ENCODE data around the gene TMEM161A. TPM values are rescaled to one million over a fixed set of nuclear protein-coding genes. Genes with fewer than 3 reads are reported as not detected.

TMEM161A gene
- total and polyA plus RNA-seq, 9 of the 15 experiments (the other 6 are each of a cell fraction or from before 2014, with no cell fraction given): 0.63 to 92.3 (median 38.9) TPM

DNA sequence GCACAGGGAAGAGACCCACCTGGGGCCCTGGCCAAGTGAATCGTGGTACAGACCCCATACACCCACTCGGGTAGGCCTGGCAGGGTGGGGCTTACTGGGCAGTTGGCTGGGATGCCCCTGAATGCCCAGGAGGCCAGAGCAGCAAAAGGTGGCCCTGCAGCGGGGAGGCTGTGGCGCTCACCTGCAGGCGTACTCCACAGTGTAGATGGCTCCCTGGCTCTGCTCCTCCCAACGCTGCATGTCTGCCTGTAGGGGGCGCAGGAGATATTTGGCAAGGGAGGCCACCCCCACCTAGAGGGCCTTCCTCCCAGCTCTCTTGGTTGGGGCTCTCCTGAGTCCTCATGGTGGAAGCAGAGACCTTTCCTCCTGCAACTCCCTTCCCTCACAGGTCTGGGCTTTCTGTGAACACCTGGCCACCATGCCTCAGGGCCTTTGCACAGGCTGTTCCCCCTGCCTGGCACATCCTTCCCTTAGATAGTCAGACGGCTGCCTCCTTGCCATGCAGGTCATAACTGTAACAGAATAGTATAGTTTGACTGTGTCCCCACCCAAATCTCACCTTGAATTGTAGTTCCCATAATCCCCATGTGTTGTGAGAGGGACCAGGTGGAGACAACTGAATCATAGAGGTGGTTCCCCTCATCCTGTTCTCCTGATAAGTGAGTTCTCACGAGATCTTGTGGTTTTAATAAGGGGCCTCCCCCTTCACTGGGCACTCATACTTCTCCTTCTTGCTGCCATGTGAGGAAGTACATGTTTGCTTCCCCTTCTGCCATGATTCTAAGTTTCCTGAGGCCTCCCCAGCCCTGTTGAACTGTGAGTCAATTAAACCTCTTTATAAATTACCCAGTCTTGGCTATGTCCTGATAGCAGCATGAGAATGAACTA lies 47.8 kb upstream of the TMEM161A start (continued):
- no peak for TF ChIP-seq ZKSCAN8 (CRISPR knock-in tag; IDR thresholded peaks at IDR 0.05)
- no peak for TF ChIP-seq TAL1 (IDR thresholded peaks at IDR 0.05)
- TF ChIP-seq KLF13 (tag; IDR thresholded peaks at IDR 0.05; ENCODE audit: borderline replicate concordance, low read depth): no peak
- peak; percentile 43 to 86; a peak in 2 of 4 replicates for TF ChIP-seq MAZ (CRISPR knock-in tag; conservative IDR thresholded peaks at IDR 0.05 in 1 of 2, IDR thresholded peaks at IDR 0.05 in 1 of 2)
- TF ChIP-seq TEAD2 (tag; IDR thresholded peaks at IDR 0.05): peak; percentile 93
- no peak for TF ChIP-seq KLF16 (IDR thresholded peaks at IDR 0.05)
- TF ChIP-seq PRMT5 (CRISPR knock-in tag; IDR thresholded peaks at IDR 0.05): no peak
- TF ChIP-seq RAD21 (CRISPR knock-in tag; conservative IDR thresholded peaks at IDR 0.05 in 1 of 2, IDR thresholded peaks at IDR 0.05 in 1 of 2): peak in 1 of 2 experiments; percentile 71; a peak in 2 of 4 replicates
- TF ChIP-seq, protein P1, sequence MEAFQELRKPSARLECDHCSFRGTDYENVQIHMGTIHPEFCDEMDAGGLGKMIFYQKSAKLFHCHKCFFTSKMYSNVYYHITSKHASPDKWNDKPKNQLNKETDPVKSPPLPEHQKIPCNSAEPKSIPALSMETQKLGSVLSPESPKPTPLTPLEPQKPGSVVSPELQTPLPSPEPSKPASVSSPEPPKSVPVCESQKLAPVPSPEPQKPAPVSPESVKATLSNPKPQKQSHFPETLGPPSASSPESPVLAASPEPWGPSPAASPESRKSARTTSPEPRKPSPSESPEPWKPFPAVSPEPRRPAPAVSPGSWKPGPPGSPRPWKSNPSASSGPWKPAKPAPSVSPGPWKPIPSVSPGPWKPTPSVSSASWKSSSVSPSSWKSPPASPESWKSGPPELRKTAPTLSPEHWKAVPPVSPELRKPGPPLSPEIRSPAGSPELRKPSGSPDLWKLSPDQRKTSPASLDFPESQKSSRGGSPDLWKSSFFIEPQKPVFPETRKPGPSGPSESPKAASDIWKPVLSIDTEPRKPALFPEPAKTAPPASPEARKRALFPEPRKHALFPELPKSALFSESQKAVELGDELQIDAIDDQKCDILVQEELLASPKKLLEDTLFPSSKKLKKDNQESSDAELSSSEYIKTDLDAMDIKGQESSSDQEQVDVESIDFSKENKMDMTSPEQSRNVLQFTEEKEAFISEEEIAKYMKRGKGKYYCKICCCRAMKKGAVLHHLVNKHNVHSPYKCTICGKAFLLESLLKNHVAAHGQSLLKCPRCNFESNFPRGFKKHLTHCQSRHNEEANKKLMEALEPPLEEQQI (IDR thresholded peaks at IDR 0.05): no peak
- TF ChIP-seq FOXP1 (CRISPR knock-in tag; IDR thresholded peaks at IDR 0.05): no peak
- TF ChIP-seq ATF1 (CRISPR knock-in tag; IDR thresholded peaks at IDR 0.05): no peak
- peak; percentile 28; the same call in 1 of the 2 replicates for TF ChIP-seq ATF1 (tag; IDR thresholded peaks at IDR 0.05)
- no peak for TF ChIP-seq NRF1 (conservative IDR thresholded peaks at IDR 0.05 in 1 of 2, IDR thresholded peaks at IDR 0.05 in 1 of 2)
- no peak for TF ChIP-seq JUND (IDR thresholded peaks at IDR 0.05; ENCODE audit: borderline replicate concordance, low read depth, low read length)
- no peak for TF ChIP-seq JUND (tag; IDR thresholded peaks at IDR 0.05; ENCODE audit: borderline replicate concordance, low read depth, low read length)
- TF ChIP-seq, protein P2, sequence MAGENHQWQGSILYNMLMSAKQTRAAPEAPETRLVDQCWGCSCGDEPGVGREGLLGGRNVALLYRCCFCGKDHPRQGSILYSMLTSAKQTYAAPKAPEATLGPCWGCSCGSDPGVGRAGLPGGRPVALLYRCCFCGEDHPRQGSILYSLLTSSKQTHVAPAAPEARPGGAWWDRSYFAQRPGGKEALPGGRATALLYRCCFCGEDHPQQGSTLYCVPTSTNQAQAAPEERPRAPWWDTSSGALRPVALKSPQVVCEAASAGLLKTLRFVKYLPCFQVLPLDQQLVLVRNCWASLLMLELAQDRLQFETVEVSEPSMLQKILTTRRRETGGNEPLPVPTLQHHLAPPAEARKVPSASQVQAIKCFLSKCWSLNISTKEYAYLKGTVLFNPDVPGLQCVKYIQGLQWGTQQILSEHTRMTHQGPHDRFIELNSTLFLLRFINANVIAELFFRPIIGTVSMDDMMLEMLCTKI (IDR thresholded peaks at IDR 0.05; ENCODE audit: partially characterized antibody): no peak
- TF ChIP-seq NFIC (IDR thresholded peaks at IDR 0.05): peak; percentile 57; the same call in 1 of the 2 replicates
- no peak for TF ChIP-seq ZBTB1 (CRISPR knock-in tag; IDR thresholded peaks at IDR 0.05; ENCODE audit: borderline replicate concordance, low read depth)
- no peak for TF ChIP-seq MAFG (tag; conservative IDR thresholded peaks at IDR 0.05)
- TF ChIP-seq HNRNPK (IDR thresholded peaks at IDR 0.05; ENCODE audit: low read depth, low read length, poor library complexity, severe bottlenecking): no peak
- no peak for TF ChIP-seq ZNF507 (tag; conservative IDR thresholded peaks at IDR 0.05)
- no peak for TF ChIP-seq SREBF1 (IDR thresholded peaks at IDR 0.05; ENCODE audit: borderline replicate concordance, low read depth, low read length)
- no peak for TF ChIP-seq NCOA1 (IDR thresholded peaks at IDR 0.05; ENCODE audit: low read depth)
- TF ChIP-seq TAF15 (IDR thresholded peaks at IDR 0.05; ENCODE audit: low read depth, low read length): no peak
- TF ChIP-seq NUFIP1 (IDR thresholded peaks at IDR 0.05; ENCODE audit: partially characterized antibody): no peak
- TF ChIP-seq BCOR (IDR thresholded peaks at IDR 0.05): peak; percentile 59; the same call in 1 of the 2 replicates
- TF ChIP-seq MAFK (IDR thresholded peaks at IDR 0.05; ENCODE audit: low read length): no peak
